Naive thymus-derived CD4-positive, alpha-beta T cell (primary cell): Measurements from ENCODE around the gene CREB3L1. TPM values are rescaled to one million over a fixed set of nuclear protein-coding genes. Genes with fewer than 3 reads are reported as not detected.

Source experiments
- ATAC-seq: fragments of 150-1000 bp; cut with Tn5 transposase; 2 replicates; pipeline ENCODE4 v1.10.0; 2021; ENCODE audit warnings: mild to moderate bottlenecking, moderate library complexity
- CTCF ChIA-PET: fragments of 350-600 bp; sonication (Branson Sonifier 250); formaldehyde crosslinking; loops from one replicate; lab custom pipeline; 2021; ENCODE audit warnings: antibody characterized with exemption; lab: Charles Lee
- POLR2A ChIA-PET: fragments of 350-600 bp; sonication (Branson Sonifier 250); formaldehyde crosslinking; loops from one replicate; lab custom pipeline; 2021; ENCODE audit warnings: antibody characterized with exemption, inconsistent platforms; lab: Charles Lee
- DNase-seq, 9 donors: peaks; one replicate each; pipeline versions ENCODE4 v3.0.0 to v3.0.0-alpha.2; 2020 to 2022; ENCODE audit warnings: mixed read lengths in 1 of 9
- H3K27ac ChIP-seq: one replicate; pipeline ENCODE4 v1.7.0; 2013; ENCODE audit warnings: mild to moderate bottlenecking, low read depth, low read length, moderate library complexity
- H3K27me3 ChIP-seq, 2 donors: one replicate each; pipeline ENCODE4 v1.7.0; 2013; ENCODE audit warnings: low read length in 2 of 2, mild to moderate bottlenecking in 2 of 2, moderate library complexity in 2 of 2; ENCODE audit not compliant: control insufficient read depth in 2 of 2, insufficient read depth in 2 of 2
- H3K36me3 ChIP-seq, 3 experiments: 1 replicate in 2 of 3; 2 replicates in 1 of 3; pipeline ENCODE4 v1.7.0; 2013; ENCODE audit warnings: low read length in 3 of 3, mild to moderate bottlenecking in 3 of 3, moderate library complexity in 1 of 3; ENCODE audit not compliant: insufficient read depth in 3 of 3, control insufficient read depth in 2 of 3
- H3K4me1 ChIP-seq, 2 donors: one replicate each; pipeline ENCODE4 v1.7.0; 2013; ENCODE audit warnings: low read length in 2 of 2, mild to moderate bottlenecking in 2 of 2, moderate library complexity in 1 of 2; ENCODE audit not compliant: control insufficient read depth in 2 of 2, insufficient read depth in 2 of 2
- H3K4me3 ChIP-seq: 2 replicates; pipeline ENCODE4 v1.7.0; 2013; ENCODE audit warnings: mild to moderate bottlenecking, low read length
- H3K9me3 ChIP-seq, 3 experiments: 1 replicate in 2 of 3; 2 replicates in 1 of 3; pipeline ENCODE4 v1.7.0; 2013; ENCODE audit warnings: low read length in 3 of 3; ENCODE audit not compliant: control insufficient read depth in 2 of 3
- H3K27ac Mint-ChIP-seq, 9 donors: one replicate each; pipeline ENCODE4 v1.8.0; 2020 to 2022; ENCODE audit warnings: mixed read lengths in 9 of 9, mild to moderate bottlenecking in 8 of 9, moderate library complexity in 5 of 9, inconsistent platforms in 2 of 9
- H3K27me3 Mint-ChIP-seq, 5 donors: one replicate each; pipeline ENCODE4 v1.8.0; 2021 to 2022; ENCODE audit warnings: mixed read lengths in 5 of 5, mild to moderate bottlenecking in 1 of 5
- H3K36me3 Mint-ChIP-seq, 5 donors: one replicate each; pipeline ENCODE4 v1.8.0; 2020 to 2022; ENCODE audit warnings: mixed read lengths in 5 of 5, mild to moderate bottlenecking in 3 of 5, inconsistent platforms in 1 of 5
- H3K4me1 Mint-ChIP-seq, 7 donors: one replicate each; pipeline ENCODE4 v1.8.0; 2020 to 2022; ENCODE audit warnings: mixed read lengths in 7 of 7, mild to moderate bottlenecking in 3 of 7, inconsistent platforms in 1 of 7
- H3K4me3 Mint-ChIP-seq, 10 donors: one replicate each; pipeline ENCODE4 v1.8.0; 2020 to 2022; ENCODE audit warnings: mild to moderate bottlenecking in 10 of 10, mixed read lengths in 10 of 10, moderate library complexity in 6 of 10, inconsistent platforms in 2 of 10
- H3K9me3 Mint-ChIP-seq, 11 donors: one replicate each; pipeline ENCODE4 v1.8.0; 2020 to 2022; ENCODE audit warnings: mixed read lengths in 11 of 11, mild to moderate bottlenecking in 4 of 11, inconsistent platforms in 1 of 11, moderate library complexity in 1 of 11
- intact Hi-C, 2 donors: fragments of 100-400 bp; cut with micrococcal nuclease; formaldehyde crosslinking; loops; one replicate each; pipeline ENCODE4 v1.15.1; 2023
- polyA plus RNA-seq, 2 donors: library from polyadenylated mRNA; unstranded; fragments of 300-500 nt; fragmentation: Illumina TruSeq; gene quantifications; one replicate each; pipeline ENCODE4 v1.2.3, GENCODE V29; 2021
- total RNA-seq, 6 experiments: library from RNA in 5 of 6; stranded (reverse) in 5 of 6; gene quantifications; 1 replicate in 5 of 6; 2 replicates in 1 of 6; pipeline ENCODE4 v1.2.3 and lab custom pipeline; 2021 to 2026

Gene CREB3L1
- total and polyA plus RNA-seq, 7 experiments from 2014 or later, result not detected

GRCh38 chr11:46277313-46277621 lies 195 bp upstream of the CREB3L1 start:
- no peak for DNase-seq
- H3K36me3 ChIP-seq, result no peaks in the 10 kb centered on the region
- no peak for ATAC-seq
- ChIA-PET POLR2A (no interaction called here), CTCF (interaction anchor here (0.7 kb wide), 1 partner anchor 71 kb away, joined by 4 read pairs; no protein-coding TSS in a partner anchor)
- peaks cover 0 to 18% of the 10 kb centered on the region in 2 donors for H3K27me3 ChIP-seq
- Mint-ChIP-seq H3K27me3 (peaks cover 28 to 52% (median 32%) of the 10 kb centered on the region in 5 donors), H3K27ac (no peak overlapping the region), H3K4me1 (peaks cover 5 to 38% (median 17%) of the 10 kb centered on the region in 7 donors), H3K4me3 (peak overlapping the region in 9 of 10 donors; percentile 48 to 77 (median 63)), H3K36me3 (peaks cover 0 to 2% (median 0%) of the 10 kb centered on the region in 5 donors), H3K9me3 (peaks cover 0 to 2% (median 0%) of the 10 kb centered on the region in 11 donors)
- no peaks in the 10 kb centered on the region for H3K9me3 ChIP-seq
- intact Hi-C loops, result loop anchor here in 1 of 2 donors (2.0 kb wide), 1 partner anchor 18 kb away; no protein-coding TSS in a partner anchor
- H3K27ac ChIP-seq, result no peak overlapping the region
- H3K4me3 ChIP-seq, result no peak overlapping the region
- H3K4me1 ChIP-seq, result peaks cover 0 to 8% of the 10 kb centered on the region in 2 donors

- H3K36me3 ChIP-seq, result no peaks in the 10 kb centered on the region
- ATAC-seq (peak; percentile 52), DNase-seq (peak in 7 of 9 donors; percentile 6 to 36 (median 30))
- H3K27ac ChIP-seq, result no peak overlapping the region
- POLR2A ChIA-PET, result no interaction called here
- Mint-ChIP-seq H3K4me1 (peaks cover 0 to 31% (median 13%) of the 10 kb centered on the region in 7 donors), H3K36me3 (peaks cover 0 to 2% (median 0%) of the 10 kb centered on the region in 5 donors), H3K27ac (no peak overlapping the region), H3K4me3 (peak overlapping the region in 6 of 10 donors; percentile 10 to 77 (median 54)), H3K9me3 (peaks cover 0 to 2% (median 0%) of the 10 kb centered on the region in 11 donors), H3K27me3 (peaks cover 28 to 63% (median 32%) of the 10 kb centered on the region in 5 donors)
- CTCF ChIA-PET, result interaction anchor here (0.7 to 1.0 kb wide), 2 partner anchors 39 to 198 kb away, joined by 3 to 4 read pairs; no protein-coding TSS in a partner anchor
- intact Hi-C loops, result no loop called here
- H3K9me3 ChIP-seq, result no peaks in the 10 kb centered on the region
- H3K4me1 ChIP-seq, result peaks cover 0 to 8% of the 10 kb centered on the region in 2 donors
- no peak overlapping the region for H3K4me3 ChIP-seq
- H3K27me3 ChIP-seq, result peaks cover 0 to 18% of the 10 kb centered on the region in 2 donors
Measured at GRCh38 chr11:46278387-46279125, 1.1 kb downstream of the CREB3L1 start.

- ATAC-seq (no peak), DNase-seq (no peak)
- peaks cover 0 to 2% (median 0%) of the 10 kb centered on the region in 11 donors for H3K9me3 Mint-ChIP-seq
- no peak overlapping the region for H3K27ac Mint-ChIP-seq
- intact Hi-C loops, result no loop called here
- POLR2A ChIA-PET, result interaction anchor here (0.6 kb wide), 1 partner anchor 158 kb away, joined by 3 read pairs; no protein-coding TSS in a partner anchor
- Histone ChIP-seq H3K9me3 (no peaks in the 10 kb centered on the region), H3K4me3 (no peak overlapping the region), H3K4me1 (peaks cover 0 to 8% of the 10 kb centered on the region in 2 donors), H3K27ac (no peak overlapping the region), H3K27me3 (peaks cover 0 to 18% of the 10 kb centered on the region in 2 donors), H3K36me3 (no peaks in the 10 kb centered on the region)
- H3K4me1 Mint-ChIP-seq, result peaks cover 0 to 31% (median 13%) of the 10 kb centered on the region in 7 donors
- H3K27me3 Mint-ChIP-seq, result peaks cover 28 to 71% (median 38%) of the 10 kb centered on the region in 5 donors
- peak overlapping the region in 3 of 10 donors; percentile 16 to 77 (median 49) for H3K4me3 Mint-ChIP-seq
- peaks cover 0 to 2% (median 0%) of the 10 kb centered on the region in 5 donors for H3K36me3 Mint-ChIP-seq
- CTCF ChIA-PET, result interaction anchor here (0.7 kb wide), 1 partner anchor 199 kb away, joined by 3 read pairs; no protein-coding TSS in a partner anchor
Measured at GRCh38 chr11:46279126-46280099, 2.0 kb downstream of the CREB3L1 start.

GRCh38 chr11:46280706-46281105 lies 3.2 kb downstream of the CREB3L1 start:
- Mint-ChIP-seq H3K9me3 (peaks cover 0 to 2% (median 0%) of the 10 kb centered on the region in 11 donors), H3K27me3 (peaks cover 27 to 73% (median 38%) of the 10 kb centered on the region in 5 donors), H3K27ac (no peak overlapping the region), H3K4me3 (no peak overlapping the region), H3K4me1 (peaks cover 0 to 31% (median 13%) of the 10 kb centered on the region in 7 donors), H3K36me3 (peaks cover 0 to 2% (median 0%) of the 10 kb centered on the region in 5 donors)
- POLR2A ChIA-PET, result no interaction called here
- Histone ChIP-seq H3K27me3 (peaks cover 0 to 18% of the 10 kb centered on the region in 2 donors), H3K9me3 (no peaks in the 10 kb centered on the region), H3K36me3 (no peaks in the 10 kb centered on the region), H3K4me3 (no peak overlapping the region), H3K27ac (no peak overlapping the region), H3K4me1 (peaks cover 0 to 8% of the 10 kb centered on the region in 2 donors)
- DNase-seq (no peak), ATAC-seq (no peak)
- intact Hi-C loops, result no loop called here
- CTCF ChIA-PET, result no interaction called here

GRCh38 chr11:46281371-46281831 lies 3.9 kb downstream of the CREB3L1 start:
- H3K9me3 Mint-ChIP-seq, result peaks cover 0 to 2% (median 0%) of the 10 kb centered on the region in 11 donors
- POLR2A ChIA-PET, result no interaction called here
- H3K4me1 ChIP-seq, result peaks cover 0 to 8% of the 10 kb centered on the region in 2 donors
- peaks cover 0 to 18% of the 10 kb centered on the region in 2 donors for H3K27me3 ChIP-seq
- peaks cover 20 to 72% (median 32%) of the 10 kb centered on the region in 5 donors for H3K27me3 Mint-ChIP-seq
- no peaks in the 10 kb centered on the region for H3K36me3 ChIP-seq
- DNase-seq (no peak), ATAC-seq (no peak)
- H3K4me3 Mint-ChIP-seq, result no peak overlapping the region
- H3K36me3 Mint-ChIP-seq, result peaks cover 0 to 2% (median 0%) of the 10 kb centered on the region in 5 donors
- CTCF ChIA-PET, result no interaction called here
- H3K4me1 Mint-ChIP-seq, result peaks cover 0 to 31% (median 13%) of the 10 kb centered on the region in 7 donors
- no peaks in the 10 kb centered on the region for H3K9me3 ChIP-seq
- intact Hi-C loops, result no loop called here
- no peak overlapping the region for H3K4me3 ChIP-seq
- no peak overlapping the region for H3K27ac ChIP-seq
- H3K27ac Mint-ChIP-seq, result no peak overlapping the region

- ATAC-seq, result no peak
- POLR2A ChIA-PET, result no interaction called here
- CTCF ChIA-PET, result no interaction called here
- peaks cover 0 to 44% (median 6%) of the 10 kb centered on the region in 5 donors for H3K27me3 Mint-ChIP-seq
- no peaks in the 10 kb centered on the region for H3K36me3 Mint-ChIP-seq
- Histone ChIP-seq H3K9me3 (no peaks in the 10 kb centered on the region), H3K36me3 (no peaks in the 10 kb centered on the region), H3K27ac (no peak overlapping the region), H3K4me1 (no peaks in the 10 kb centered on the region), H3K4me3 (no peak overlapping the region), H3K27me3 (no peaks in the 10 kb centered on the region)
- peaks cover 0 to 13% (median 4%) of the 10 kb centered on the region in 7 donors for H3K4me1 Mint-ChIP-seq
- intact Hi-C loops, result no loop called here
- H3K9me3 Mint-ChIP-seq, result no peaks in the 10 kb centered on the region
- H3K27ac Mint-ChIP-seq, result no peak overlapping the region
- no peak overlapping the region for H3K4me3 Mint-ChIP-seq
- no peak for DNase-seq
Measured at GRCh38 chr11:46285173-46285572, 7.7 kb downstream of the CREB3L1 start.
